LNCAP (cell line): ENCODE measurements around the gene DOCK2.

Experiments used
- CTCF ChIP-seq: fragments of 450-650 bp; IDR thresholded peaks from 2 replicates; pipeline ENCODE4 v1.5.1; 2017; ENCODE audit warnings: mild to moderate bottlenecking

The DOCK2 gene

GRCh38 chr5:169988206-169988605, 351.1 kb downstream of the DOCK2 start:
- no peak for TF ChIP-seq CTCF

- no peak for TF ChIP-seq CTCF
Measured at GRCh38 chr5:169988947-169989346, 351.9 kb downstream of the DOCK2 start.

GRCh38 chr5:169989365-169989764, 352.3 kb downstream of the DOCK2 start:
- TF ChIP-seq CTCF: no peak

- no peak for TF ChIP-seq CTCF
Measured at GRCh38 chr5:169991115-169991869, 354.2 kb downstream of the DOCK2 start.

GRCh38 chr5:169992789-169993484, 355.9 kb downstream of the DOCK2 start:
- no peak for TF ChIP-seq CTCF

GRCh38 chr5:169993485-169993790, 356.4 kb downstream of the DOCK2 start:
- no peak for TF ChIP-seq CTCF

- no peak for TF ChIP-seq CTCF
Measured at GRCh38 chr5:169997798-169998197, 360.7 kb downstream of the DOCK2 start.
